GM21786 (cell line): ENCODE measurements around the gene RHNO1.
A peak's percentile ranks its signal among the peaks of the same experiment; 100 is the strongest.
"Not testable (repeated sequence)": the region's sequence is repeated elsewhere in the genome, so short reads cannot be mapped to it uniquely, and the experiment has no call there.

ENCODE experiments used
- ATAC-seq: cut with Tn5 transposase; IDR thresholded peaks from one replicate; pipeline ENCODE4 v1.9.1; 2021; ENCODE audit not compliant: unreplicated experiment

Gene RHNO1

DNA sequence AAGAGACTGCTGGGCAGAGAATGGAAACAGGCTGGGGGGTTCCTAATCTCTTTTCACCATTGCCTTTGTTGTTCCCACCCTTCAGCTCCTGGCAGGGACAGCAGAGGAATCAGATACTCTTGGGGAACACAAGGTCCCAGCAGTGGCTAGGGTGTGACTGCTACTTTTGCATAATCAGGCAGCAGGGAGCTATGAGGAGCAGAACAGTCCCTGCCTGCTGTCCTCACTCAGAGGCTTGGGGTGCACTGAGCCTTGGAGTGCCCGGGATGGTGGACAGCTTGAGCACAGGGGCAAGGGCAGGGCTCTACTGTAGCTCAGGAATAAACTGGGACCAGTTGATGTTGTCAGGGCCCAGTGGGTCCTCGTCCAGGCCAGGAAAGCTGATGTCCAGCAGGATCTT is 18.7 kb upstream of the RHNO1 start:
- ATAC-seq: no peak

DNA sequence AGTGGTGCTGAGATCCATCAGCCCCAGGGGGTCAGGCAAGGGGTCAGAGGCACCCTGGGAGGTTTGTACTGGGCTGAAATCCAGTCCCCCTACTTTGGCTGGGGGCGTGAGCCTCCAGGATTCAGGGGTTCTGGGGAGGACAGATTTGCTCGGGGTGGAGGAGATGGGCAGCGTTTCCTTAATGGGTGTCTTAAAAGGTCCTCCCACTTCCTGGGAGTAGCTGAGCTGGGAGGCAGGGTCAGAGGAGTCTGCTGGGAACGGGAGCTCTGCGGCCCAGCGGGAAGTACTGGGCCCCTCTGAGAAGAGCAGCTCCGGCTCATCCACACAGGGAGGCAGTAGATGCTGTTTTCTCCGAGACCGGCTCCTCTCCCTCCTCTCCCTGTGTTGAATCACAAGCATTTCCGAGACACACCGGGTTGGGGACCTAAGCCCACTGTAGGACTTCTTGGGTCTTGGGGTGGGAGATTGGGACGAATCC is 18.0 kb upstream of the RHNO1 start:
- ATAC-seq: no peak

DNA sequence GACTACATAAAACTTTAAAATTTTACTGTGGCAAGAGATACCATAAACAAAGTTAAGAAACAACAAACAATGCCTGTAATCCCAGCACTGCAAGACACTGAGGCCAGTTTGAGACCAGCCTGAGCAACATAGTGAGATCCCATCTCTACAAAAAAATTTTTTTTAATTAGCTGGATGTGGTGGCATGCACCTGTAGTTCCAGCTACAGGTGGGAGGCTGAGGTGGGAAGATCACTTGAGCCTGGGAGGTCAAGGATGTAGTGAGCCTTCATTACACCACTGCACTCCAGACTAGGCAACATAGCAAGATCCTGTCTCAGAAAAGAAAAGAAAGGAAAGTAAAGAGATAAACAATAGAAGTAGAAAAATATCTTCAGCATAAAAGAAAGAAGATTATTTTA is 16.9 kb upstream of the RHNO1 start:
- no peak for ATAC-seq

DNA sequence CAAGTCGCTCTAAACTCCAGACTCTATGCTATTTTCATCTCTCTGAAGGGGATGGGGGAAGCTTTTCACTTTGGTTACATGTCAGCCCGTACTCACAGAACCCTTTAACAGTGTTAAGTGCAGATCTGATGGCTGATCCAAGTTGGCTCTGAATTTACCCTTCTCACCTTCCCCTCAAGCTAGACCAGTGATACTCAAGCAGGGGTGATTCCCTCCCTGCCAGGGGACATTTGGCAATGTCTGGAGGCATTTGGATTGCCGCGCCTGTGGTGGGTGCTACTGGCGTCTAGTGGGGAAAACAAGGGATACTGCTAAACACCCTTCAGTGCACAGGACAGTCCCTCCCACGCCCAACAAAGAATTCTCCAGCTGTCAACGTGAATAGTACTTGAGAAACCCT is 14.1 kb upstream of the RHNO1 start:
- no peak for ATAC-seq

DNA sequence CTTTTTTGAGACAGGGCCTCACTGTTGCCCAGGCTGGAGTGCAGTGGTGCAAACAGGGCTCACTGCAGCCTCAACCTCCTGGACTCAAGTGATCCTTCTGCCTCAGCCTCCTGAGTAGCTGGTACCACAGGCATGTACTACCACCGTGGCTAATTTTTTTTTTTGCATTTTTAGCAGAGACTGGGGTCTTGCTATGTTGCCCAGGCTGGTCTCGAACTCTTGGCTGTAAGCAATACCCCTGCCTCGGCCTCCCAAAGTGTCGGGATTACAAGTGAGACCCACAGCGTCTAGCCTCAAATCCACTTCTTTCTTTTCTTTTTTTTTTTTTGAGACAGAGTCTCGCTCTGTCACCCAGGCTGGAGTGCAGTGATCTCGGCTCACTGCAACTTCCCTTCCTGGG is 13.6 kb upstream of the RHNO1 start:
- ATAC-seq: not testable (repeated sequence)

DNA sequence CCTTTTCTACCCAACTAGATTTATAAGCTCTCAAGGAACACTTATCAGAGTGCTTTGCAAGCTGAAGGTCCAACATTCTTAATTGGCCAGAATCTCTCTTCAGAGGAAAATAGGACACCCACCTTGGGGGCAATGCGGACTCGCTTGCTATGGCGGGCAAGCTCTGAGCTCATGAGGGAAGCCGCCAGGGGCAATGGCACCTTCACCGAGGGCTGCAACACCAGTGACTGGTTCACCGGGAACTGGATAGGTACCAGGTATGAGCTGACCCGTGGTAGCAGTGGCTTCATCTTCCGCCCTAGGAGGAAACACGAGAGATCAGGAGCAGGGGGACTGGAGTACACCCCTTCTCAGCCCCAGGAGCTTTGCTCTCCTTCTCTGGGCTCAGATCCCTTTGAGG is 12.8 kb upstream of the RHNO1 start:
- ATAC-seq: no peak

DNA sequence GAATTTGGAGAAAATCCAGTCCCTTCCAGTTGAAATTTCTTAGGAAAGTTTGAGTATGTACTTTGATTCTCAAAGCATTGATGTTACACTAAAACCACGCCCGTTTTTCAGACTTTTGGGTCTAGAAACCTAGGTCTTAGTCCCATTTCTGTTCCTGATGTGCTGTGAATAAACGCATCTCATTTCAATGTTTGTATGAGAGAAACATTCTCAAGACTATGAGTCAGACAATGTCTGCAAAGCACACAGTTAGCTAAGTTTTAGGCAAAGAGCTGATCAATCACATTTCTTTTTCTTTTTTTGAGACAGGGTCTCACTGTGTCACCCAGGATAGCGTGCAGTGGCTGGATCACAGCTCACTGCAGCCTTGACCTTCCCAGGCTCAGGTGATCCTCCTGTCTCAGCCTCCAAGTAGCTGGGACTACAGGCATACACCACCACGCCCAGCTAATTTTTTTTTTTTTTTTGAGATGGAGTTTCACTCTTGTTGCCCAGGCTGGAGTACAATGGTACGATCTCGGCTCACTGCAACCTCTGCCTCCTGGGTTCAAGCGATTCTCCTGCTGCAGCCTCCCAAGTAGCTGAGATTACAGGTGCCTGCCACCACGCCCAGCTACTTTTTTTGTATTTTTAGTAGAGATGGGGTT is 7.9 kb upstream of the RHNO1 start:
- not testable (repeated sequence) for ATAC-seq

DNA sequence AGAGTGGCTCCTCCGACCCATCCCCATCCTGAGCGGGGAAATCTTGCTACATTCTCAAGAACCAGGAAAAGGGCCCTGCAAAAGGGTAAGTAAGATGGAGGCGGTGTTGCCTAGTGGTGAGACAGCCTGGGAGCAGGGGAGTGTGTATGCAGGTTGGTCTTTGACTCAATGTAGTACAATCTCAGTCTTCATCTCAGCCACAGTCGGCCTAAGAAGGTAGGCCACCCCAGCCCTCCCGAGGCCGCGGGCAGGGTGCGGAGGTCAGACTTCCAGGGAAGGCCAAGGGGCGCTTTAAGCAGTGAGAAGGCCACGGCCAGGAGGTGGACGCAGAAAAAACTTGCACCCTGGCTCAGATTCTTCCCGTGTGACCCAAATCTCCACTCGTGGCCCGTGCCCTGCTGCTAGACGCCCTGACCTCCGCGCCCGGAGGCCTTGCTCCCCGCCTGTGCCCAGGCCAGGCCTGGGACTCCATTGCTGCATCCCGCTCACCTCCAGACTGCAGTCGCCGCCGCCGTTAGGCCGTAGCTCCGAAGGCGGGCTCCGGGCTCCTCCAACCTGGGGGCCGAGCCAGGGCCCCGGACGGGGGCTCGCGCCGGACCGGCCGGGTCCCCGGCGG is 484 bp upstream of the RHNO1 start:
- peak; percentile 17 for ATAC-seq

DNA sequence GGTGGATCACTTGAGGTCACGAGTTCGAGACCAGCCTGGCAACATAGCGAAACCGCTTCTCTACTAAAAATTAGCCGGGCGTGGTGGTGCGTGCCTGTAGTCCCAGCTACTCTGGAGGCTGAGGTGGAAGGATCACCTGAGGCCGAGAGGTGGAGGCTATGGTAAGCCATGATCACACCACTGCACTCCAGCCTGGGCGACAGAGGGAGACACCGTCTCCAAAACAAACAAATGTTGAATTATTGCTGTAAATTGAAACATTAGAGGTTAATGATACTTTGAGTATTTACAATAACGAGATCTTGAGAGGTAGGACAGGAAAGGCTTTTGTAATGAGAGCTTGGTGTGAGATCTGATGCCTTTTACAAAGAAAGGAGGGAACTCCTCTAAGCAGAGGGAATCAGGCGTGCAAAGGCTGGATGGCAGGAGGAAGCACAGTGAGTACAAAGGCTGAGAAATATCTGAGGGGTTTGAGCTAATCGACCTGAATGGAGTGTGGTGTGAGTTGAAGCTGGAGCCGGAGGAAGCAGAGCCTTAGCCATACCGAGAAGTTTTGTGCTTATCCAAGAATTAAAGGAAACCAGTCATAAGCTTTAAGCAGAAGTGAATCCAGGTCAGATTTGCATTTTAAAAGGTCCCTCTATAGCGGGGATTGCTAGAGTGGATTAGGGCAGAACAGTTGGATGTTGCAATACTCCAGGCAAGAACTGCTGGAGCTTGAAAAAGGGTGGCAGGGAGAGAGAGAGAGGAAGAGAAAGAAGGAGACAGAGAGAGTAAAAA is 1.1 kb downstream of the RHNO1 start:
- no peak for ATAC-seq

DNA sequence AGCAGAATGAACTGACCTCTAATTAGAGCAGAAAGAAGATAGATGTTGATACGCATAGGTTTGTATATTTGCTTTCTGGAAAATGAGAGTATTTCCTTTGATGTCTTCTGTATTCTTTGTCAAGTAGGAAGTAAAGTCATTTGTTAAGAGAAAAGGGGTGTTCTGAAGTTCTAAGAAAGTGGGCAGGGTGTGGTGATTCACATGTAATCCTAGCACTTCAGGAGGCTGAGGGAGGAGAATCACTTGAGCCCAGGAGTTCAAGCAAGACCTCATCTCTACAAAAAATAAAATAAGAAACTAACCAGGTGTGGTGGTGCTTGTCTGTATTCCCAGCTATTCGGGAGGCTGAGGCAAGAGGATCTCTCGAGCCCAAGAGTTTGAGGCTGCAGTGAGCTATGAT is 2.8 kb downstream of the RHNO1 start:
- no peak for ATAC-seq

DNA sequence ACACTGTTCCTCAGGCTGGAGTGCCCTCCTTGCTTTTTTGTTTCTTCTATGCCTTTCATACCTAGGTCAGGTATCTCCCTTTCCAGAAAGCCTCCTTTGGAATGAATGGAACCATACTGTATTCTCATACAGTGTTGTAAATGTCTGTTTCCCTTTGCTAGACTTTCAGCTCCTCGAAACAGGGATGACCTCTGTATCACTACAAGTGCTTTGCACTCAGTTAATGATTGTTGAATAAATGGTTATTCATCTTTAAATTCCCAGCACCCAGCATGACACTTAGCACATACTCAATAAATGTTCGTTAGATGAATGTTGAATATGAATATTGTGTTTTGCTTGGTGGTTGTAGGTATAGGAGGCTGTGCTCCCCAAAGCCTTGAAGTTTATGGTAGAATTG is 7.8 kb downstream of the RHNO1 start:
- no peak for ATAC-seq

DNA sequence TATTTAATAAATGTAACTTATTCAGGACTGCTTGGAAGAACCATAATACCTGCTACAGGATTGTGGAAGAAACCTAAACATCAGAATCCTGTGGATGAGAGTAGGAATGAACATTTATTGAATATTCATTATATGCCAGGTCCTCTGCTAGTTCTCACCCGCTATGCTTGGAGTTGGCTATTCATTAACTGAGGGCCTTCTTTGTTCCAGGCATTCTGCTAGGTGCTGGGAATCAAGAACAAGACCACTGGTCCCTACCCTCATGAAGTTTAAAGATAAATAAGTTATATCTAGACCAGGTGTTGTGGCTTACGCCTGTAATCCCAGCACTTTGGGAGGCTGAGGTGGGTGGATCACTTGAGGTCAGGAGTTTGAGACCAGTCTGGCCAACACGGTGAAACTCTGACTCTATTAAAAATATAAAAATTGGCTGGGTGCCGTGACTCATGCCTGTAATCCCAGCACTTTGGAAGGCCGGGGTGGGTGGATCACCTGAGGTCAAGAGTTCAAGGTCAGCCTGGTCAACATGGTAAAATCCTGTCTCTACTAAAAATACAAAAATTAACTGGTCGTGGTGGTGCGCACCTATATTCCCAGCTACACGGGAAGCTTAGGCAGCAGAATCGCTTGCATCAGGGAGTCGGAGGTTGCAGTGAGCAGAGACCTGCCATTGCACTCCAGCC is 9.9 kb downstream of the RHNO1 start:
- ATAC-seq: no peak

DNA sequence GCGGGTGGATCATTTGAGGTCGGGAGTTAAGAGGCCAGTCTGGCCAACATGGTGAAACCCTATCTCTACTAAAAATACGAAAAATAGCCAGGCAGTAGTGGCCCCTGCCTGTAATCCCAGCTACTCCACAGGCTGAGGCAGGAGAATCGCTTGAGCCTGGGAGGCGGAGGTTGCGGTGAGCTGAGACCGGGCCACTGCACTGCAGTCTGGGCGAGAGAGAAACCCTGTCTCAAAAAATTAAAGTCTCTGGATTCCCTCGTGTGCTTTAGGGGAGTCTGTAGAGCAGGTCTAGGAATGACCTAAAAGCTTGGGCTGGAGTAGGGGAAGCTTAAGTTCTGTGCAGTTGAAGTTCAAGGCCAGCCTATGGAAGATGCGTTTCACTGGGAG is 13.0 kb downstream of the RHNO1 start:
- ATAC-seq: no peak

DNA sequence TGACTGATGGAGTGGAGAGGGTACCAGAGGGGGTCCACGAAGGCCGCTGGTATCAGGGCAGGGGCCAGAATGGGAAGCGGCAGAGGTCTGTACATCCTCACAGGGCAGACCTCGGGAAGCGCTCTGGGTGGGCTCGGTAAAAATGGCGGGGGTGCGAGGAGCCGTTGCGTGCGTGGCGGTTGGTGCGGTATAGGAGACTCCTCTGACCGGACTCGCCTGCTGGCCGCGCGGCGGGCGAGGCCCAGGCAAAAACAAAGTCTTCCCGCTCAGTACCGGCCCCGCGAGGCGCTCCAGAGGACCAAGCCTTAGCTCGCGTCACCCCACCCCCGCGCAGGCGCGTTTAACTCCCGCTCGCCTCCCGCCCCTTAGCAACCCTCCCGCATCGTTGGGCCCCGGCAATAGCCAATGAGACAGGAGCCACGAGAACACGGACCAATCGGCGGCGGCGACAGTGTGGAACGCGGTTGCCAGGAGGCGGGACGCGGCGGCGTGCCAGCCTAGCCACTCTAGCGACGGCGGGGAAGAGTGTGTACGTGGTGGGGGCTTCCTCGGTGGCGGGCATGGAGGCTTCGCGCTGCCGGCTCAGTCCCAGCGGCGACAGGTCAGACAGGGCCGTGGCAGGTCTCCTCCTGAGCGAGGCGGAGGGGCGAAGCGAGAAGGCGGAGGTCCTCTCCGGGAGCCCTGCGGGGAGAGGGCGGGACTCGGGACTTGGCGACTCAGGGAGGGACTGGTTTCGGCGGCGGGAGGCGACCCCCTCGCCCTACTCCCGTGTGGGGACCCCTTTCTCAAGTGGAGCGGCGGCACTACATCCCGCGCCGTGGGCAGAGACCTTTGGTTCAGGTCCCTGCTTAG is 13.6 kb downstream of the RHNO1 start, which contains the start of gene TULP3:
Gene TULP3, plus strand, starts transcription at position 504 of the 852 bp plus-strand sequence. Its CDS starts 57 bp downstream, at position 561.
- ATAC-seq: peak; percentile 98

DNA sequence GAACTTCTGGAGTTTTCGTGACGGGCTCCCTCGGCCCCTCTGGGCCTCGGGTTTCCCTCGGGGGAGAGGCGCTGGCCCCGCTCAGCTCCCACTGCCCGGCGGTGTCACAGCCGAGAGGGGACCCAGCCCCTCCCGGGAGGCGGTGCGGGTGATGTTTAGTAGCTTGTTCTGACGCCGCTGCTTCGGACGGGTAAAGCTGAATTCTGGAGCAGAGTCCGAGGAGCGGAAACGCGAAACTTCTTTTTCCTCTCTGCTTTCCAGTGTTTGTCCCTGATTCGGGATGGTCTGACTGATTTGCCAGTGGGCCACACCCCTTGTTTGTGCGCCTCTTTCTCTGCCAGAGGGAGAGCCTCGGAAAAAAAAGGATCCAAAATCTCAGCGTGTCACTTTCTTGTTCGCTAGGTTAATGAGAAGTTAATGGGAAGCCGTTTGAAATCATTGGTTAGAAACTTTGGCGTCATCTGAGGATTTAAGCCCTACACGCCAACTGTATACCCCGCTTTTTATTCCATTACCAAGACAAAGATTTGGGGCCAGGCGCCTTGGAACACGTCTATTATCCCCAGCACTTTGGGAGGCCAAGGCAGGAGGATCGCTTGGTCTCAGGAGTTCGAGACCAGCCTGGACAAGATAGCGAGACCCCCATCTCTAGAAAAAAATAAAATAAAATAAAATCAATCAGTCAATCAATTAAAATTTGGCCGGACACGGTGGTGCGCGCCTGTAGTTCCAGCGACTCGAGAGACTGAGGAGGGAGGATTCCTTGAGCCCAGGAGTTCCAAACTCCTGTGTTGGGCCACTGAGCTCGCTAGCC is 14.4 kb downstream of the RHNO1 start:
- peak; percentile 10 for ATAC-seq

DNA sequence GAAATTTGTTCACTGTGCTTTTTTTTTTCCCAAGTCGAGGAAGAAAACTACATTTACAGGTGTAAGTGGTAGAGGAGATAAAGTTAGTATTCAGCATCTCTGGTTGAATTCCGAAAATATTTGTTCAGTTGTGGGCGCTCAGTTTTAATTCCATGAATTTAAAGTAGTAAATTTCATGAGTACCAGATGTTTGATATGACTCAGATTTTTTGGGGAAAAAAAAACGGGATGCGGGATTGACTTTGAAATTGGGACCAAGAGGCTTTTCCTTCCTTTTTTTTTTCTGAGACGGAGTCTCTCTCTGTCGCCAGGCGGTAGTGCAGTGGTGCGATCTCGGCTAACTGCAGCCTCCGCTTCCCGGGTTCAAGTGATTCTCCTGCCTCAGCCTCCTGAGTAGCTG is 15.2 kb downstream of the RHNO1 start:
- no peak for ATAC-seq

DNA sequence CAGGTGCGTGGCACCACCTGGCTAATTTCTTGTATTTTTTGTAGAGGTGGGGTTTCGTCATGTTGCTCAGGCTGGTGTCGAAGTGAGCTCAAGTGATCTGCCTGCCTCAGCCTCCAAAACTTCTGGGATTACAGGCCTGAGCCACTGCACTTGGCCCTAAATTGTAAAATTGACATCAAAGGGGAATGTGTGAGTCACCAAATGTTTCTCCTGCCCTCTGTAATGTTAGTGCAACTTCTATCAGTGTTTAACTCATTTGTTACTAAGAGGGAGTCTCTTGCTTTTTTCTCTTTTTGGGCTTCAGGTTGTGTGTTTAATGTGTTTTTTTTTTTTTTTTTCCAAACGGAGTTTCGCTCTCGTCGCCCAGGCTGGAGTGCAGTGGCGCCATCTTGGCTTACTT is 16.0 kb downstream of the RHNO1 start:
- no peak for ATAC-seq

DNA sequence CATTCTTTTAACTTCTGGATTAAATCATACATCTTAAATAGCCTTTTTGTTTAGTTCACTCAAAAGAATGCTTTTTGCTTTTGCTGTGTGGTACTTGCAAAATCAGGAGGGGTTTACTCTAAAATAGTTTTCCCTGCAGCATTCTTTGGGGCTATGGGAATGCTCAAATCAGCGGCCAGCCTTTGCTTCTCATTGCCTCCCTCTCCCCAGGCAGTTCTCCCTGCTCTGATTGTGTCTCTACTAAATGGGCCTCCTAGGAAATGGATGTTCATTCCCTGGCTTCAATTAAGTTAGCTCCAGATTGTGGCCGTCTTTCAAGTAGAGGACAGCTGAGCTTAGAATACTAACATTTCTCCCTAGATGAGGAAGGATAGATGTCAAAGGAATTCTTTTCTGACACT is 18.0 kb downstream of the RHNO1 start:
- no peak for ATAC-seq

DNA sequence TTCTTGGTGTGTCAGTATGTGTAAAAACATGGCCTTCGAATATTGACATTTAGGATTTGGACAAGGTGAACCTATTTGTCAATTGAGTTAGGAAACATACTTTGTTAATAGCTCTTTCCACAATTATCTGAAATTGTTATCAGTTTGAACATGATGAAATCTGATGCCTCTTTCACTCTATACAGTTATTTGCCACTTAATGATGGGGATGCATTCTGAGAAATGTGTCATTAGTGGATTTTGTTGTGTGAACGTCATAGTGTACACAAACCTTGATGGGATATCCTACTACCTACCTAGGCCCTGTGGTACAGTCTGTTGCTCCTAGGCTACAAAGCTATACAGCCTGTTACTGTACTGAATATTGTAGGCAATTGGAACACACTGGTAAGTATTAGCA is 18.5 kb downstream of the RHNO1 start:
- ATAC-seq: no peak

DNA sequence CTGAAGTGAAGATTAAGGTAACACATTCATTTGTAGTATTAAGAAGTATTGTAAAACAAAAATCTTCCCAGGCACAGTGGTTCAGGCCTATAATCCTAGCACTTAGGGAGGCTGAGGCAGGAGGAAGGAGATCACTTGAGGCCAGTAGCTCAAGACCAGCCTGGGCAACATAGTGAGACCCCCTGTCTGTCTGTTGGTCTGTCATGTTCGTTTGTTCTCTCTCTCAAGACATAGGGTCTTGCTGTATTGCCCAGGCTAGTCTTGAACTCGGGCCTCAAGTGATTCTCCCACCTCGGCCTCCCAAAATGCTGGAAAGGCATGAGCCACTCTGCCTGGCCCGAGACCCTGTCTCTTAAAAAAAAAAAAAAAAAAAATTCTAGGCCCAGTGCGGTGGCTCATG is 20.4 kb downstream of the RHNO1 start:
- no peak for ATAC-seq
